NCI-H524 treated with DMSO at 0.1 percent for 48 hours (cell line): ENCODE data around the gene SLC15A5.

Source experiments
- DNase-seq: peaks from one replicate; lab custom pipeline; 2025; lab: John Stamatoyannopoulos, UW

Gene SLC15A5

DNA sequence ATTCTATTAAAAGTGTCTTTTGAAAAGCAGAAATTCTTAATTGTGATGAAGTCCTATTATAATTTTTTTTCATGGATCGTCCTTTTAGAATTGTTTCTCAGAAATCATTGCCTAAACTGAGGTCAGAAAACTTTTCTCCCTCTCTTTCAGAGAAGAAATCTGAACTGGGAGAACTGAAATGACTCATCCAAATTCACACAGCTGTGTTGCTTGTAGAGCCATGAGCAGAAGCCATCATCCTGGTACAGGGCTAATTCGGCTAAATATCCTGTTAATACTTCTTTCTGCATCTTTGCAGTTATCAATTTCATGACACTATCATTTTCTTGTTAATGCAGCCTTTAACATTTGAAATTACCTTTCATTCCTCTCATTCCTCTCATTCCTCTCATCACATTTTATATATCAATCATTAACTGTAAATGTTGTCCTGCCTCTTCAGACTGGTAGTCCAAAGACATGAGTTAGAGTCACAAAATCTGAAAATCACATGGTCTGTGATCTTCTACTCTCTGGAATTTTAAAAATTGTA is 15.5 kb downstream of the SLC15A5 start:
- DNase-seq, result no peak

DNA sequence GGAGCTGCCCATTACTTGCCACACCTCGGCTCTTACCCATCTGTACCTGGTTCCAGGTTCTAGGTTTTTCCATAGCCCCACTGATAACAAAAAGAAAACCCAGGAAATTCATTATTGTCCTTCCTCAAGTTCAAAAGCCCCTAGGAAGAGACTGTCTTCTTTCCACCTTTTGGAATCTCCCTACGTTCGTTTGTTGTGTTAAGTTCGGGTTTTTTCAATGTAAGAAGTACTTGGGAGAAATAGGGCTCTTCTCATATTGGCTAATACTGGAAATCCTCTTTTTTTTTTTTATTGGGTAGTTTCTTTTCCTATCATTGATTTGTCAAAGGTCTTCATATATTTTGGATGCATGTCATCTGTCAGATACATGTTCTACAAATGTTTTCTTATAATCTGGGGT is 17.3 kb downstream of the SLC15A5 start:
- DNase-seq, result no peak

DNA sequence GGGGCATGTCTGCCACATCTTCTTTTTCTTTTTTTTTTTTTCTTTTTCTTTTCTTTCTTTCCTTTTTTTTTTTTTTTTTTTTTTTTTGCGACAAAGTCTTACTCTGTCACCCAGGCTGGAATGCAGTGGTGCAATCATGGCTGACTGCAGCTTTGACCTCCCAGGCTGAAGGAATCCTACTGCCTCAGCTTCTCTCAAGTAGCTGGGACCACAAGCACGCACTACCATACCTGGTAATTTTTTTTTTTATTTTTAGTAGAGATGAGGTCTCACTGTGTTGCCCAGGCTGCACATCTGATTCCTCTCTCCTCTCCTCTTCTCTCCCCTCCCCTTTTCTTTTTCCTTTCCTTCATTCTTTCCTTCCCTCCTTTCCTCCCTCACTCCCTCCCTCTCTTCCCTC is 18.5 kb downstream of the SLC15A5 start:
- no peak for DNase-seq

DNA sequence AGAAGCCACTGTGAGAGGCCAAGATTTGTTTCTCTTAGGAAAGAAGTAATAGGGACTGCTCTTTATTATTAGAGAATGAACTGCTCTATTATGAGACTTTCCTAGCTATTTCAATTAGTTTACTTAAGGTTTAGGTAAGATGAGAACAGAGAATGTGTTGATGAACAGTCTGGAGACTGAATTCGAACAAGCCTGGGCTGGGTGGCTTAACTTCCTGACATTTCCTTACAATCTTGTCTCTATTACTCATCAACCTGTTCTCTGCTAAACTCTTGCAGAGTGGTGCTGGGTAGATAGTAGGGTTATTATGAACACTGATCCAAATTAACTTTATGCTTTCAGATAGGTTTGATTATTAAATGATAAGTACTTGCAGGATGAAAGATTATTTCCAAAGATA is 31.2 kb downstream of the SLC15A5 start:
- no peak for DNase-seq

DNA sequence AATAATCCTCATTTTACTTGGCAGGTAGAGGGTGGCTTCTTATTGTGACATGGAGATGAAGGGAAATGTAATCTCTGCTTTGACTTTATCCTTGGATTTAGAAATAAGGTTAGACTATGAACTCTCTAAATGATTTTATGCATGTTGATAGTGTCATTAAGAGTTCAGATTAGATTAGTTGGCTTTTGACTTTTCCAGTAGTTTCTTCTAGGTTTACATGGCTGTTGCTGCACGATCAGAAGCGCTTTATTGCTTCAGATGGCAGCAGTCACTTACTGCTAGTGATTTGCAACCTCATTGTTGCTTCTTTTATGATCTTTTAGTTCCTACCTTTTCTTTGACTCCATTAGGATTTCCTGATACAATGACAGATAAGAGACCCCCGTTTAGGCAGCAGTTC is 32.3 kb downstream of the SLC15A5 start:
- no peak for DNase-seq

DNA sequence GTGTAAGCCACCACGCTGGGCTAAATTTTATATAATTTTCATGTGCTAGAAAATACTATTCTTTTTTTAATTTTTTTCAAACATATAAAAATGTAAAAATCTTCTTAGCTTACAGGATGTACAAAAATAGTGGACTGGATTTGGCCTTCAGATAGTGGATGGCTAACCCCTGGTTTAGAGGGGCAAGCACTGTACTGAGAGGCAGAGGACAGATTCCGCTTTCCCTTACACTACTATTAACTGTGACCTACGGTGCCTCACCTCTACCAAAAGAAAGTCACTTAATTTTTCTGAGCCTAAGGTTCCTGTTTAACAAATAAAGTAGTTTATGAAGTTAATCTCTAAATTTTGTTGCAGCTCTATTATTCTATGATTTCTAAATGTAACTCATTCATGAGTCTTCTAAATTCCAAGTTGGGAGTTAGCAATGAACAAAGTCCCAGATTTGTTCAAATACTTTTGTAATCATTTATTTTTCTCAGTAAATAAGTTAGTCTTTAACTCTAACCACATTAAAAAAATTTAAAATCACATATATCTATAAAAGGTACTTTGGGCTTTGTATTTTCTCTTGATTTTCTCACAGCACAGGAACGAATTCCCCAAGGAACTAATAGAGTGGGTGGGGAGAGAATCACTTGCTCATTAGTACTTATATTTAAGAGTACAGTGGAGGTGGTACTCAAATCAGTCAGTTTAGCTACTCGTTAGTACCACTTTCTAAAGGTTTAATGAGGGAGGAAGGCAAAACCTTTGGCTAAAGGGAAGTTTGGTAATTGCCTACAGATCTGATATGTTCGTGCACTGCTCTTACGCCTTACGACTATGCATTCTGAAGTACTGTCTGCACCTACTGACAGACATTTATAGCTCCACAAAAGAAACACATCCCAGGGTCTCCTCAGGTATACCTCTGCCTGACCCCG is 33.7 kb downstream of the SLC15A5 start:
- DNase-seq, result no peak

DNA sequence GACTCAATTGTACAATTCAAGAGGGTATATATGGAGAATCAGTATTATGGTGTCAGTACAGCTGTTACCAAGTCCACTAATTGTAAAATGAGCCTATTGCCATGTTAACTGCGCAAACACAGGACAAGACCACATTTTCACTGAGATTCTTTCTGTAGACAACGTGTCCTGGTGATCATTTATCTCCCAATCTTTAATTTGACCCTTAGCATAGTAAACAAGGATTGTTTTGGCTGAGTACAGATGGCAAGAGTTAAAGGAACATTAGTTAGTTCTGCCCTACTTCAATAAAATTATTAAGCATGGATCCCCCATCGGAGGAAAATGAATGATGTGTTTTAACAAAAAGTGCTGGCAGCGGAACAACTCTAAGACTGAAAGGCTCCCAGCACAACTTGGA is 36.1 kb downstream of the SLC15A5 start:
- DNase-seq, result no peak

DNA sequence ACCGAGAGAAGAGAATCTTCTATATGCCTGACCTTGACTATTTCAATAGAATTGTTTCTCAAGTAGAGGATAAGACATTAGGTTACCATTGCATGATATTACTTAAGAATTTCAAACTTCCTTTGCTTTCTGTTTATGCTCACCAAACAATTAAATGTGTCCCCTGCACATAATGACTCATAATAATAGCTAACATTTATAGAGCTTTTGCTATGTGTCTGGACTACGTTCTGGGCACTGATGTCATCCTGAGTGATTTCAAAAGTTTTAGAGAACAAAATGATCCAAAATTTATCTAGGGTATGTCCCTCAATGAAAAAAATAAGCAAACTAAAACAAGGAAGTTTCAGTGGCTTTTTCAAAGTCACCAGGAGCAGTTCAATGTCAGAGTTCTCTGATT is 38.8 kb downstream of the SLC15A5 start:
- DNase-seq, result no peak

DNA sequence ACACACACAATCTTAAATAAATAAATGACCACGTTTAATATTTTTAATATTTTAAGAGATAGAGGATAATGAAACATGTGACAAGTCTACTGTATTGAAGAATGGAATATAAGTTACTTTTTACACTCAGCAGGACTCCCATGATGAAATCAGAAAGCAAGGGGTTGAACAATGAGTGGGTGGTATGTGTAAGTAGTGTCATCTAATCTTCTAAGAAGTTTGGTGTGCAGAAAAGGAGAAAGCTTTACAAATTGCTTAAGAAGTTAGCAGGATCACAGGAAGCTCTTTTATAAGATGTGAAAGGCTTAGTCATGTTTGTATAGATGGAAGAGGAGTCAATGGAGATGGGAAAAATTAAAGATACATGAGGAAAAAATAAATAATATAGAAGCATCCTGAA is 47.8 kb downstream of the SLC15A5 start:
- DNase-seq, result no peak

DNA sequence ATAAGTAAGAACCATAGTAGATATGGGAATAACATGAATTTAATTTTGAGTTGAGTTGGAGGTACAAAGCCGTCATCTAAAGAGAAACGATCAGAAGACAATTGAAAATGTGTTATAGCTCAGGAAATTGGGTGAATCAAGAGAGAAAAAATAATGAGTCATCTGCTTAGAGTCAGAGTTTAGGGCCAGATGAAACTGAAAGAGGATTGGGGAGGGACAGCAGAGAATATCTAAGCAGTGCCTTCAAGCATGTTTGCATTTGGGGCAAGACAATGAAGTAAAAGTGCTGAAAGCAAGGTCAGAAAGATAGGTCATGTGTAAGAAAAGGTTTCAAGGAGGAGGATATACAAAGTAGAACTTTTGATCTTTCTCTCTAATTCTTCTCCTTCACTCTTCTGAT is 49.4 kb downstream of the SLC15A5 start:
- DNase-seq, result no peak

DNA sequence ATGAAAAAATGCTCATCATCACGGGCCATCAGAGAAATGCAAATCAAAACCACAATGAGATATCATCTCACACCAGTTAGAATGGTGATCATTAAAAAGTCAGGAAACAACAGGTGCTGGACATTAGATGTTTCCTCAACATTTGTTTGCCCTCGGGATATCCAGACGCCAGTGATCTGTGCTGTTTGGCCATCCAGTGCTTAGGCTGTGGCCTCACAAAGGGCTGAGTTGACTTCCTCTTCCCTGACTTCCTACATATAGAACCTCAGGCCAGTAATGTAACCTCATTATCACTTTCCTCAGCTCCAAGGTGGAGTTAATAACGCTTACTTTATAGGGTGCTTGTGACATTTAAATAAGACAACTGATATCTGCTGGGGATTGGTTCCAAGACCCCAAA is 51.8 kb downstream of the SLC15A5 start:
- DNase-seq, result no peak

DNA sequence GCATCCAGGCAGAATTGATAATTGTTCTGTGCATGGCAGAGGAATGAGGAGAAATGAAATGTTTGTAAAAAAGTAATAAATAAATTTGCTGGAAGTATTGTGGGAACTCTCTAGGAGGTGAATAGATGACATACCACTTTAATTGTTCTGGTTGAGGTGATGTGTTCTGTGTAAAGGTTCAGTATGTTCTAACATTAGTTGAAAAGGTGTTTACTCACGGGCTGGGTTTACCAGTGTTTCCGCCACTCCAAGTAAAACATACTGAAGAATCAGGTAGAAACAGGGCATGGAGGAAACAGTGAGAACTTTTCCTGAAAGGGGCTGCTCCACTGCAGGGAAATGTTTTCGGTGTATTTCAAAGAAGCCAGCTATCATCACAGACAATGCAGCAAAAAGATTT is 53.3 kb downstream of the SLC15A5 start:
- DNase-seq, result no peak

DNA sequence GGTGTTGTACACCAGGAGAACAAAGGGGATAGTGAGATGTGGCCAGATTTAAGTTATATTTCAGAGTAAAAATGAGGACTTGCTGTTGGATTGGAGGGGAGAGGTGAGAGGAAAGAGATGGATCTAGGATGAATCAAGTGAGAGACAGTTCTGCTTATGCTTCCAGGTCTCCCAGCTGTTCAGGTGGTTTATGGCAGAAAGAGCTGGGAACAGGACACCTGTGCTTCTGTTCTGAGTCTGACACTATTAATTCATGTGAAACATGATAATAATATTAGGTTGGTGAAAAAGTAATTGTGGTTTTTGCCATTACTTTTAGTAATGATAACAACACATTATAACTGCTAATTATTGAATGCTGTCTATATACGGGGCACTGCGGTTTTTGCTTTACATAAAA is 55.7 kb downstream of the SLC15A5 start:
- no peak for DNase-seq

DNA sequence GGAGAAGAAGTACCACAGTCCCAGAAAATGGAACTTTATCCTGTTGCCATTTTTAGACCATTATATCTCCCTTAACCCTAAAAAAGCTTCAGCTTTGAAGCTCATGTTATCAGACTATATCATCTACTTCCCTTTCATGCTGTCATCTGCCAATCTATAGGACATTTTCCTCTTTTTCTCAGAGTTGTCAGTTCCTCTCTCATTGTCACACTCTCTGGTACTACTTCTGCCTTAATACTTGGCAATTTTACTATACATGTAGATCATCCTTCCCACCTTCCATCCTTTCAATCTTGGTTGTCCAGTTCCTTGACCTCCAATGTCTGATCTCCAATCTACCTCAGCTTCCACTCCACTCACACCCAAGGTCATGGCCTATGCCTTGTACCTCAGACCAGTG is 57.4 kb downstream of the SLC15A5 start:
- no peak for DNase-seq

DNA sequence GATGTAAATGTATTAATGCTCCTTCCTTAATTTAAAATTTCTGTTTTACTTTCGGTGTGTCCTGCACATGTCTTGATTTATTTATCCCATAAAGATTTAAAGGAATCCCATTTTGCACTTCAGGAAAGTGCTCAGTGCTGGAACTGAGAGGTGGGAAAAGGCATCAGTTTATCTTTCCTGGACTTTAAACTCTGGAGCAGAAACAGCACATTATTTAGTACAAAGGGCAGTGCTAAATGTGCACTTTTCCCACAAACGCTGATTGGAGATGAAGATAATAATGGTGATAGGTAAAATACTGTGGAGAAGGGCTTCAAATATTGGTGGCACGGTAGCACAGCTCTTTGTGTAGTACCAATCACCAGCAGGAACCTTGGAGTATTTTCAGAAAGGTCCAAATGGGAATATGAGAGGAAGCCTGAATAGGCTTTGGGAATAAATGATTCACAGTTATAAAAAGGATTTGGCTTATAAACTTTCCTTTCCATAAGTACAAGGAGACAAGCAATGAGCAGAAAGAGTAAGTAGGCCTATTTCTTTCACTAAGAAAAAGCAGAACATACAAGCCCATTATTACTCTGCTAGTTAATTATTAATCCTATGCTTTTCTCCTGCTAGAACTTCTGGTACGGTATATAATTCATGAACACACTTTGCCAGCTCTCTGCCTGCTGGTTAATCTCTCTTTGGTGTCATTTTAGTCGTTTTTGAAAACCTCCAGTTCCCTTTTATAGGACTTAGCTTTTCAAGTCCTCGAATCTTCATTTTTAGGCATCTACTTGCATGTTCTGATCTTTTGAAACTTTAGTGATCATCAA is 58.3 kb downstream of the SLC15A5 start:
- no peak for DNase-seq

DNA sequence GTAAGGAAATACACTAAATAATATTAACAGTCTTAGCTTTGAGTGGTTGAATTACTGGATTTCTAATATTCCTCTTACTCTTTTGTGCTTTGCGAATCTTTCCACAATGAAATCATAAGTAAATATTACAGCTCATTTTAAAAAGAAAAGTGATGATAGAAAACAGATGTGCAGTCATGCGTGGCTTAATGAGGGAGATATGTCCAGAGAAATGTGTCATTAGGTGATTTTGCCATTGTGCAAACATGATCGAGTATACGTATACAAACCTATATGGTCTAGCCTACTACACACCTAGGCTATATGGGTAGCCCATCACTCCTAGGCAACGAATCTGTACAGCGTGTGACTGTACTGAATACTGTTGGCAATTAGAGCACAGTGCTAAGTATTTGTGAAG is 59.3 kb downstream of the SLC15A5 start:
- DNase-seq, result no peak

DNA sequence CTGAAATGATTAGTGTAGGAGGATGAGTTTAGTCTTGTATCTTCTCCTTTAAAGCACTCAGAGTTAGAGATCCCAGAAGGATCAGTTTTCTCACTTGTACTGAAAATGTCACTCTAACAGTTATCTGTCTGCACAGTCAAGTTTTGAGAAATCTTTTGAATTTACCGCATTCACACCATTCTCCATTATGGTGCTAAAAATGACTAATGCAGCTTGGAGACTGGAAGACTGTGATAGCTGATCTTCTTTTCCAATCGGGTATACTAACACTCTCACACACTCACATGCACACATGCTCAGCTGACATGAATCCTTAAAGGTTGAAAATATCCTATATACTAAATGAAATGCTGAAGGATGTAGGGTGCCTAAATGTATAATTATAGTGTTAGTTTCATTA is 65.8 kb downstream of the SLC15A5 start:
- DNase-seq, result no peak

DNA sequence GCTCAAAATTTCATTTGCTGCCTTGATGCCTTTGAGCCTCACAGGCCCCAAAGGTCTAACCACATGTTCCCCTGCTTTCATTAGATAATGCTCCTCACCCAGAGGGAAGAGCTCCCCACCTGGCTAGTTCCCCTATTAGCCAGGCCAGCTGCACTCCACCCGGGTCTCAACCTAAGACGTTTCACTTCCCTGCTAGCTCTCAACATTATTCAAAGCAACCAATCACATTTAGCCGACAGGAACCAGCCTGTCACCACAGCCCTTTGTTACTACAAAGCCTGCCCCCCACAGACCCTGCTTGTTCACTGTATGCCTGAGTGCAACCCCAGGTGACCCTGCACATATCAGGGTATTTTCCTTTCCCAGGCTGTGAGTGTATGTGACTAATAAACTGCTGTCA is 78.6 kb downstream of the SLC15A5 start:
- no peak for DNase-seq

DNA sequence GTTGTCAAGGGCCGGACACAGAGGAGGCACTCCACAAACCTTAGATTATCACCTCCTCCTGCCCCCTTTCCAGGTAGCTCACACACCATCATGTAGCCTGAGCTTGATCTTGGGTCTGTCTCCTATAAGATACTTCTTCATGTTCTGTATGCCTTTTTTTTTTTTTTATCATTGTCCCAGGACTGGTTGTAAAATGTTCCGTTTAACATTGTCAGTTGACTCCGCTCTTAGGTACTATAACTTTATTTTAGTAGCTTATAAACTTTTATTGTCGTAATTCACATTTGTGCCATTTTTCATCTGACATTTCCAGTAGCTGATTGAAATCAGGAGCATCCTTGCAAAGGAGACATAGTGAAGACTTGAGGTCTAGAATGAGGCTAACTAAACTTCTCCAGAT is 79.9 kb downstream of the SLC15A5 start:
- no peak for DNase-seq

DNA sequence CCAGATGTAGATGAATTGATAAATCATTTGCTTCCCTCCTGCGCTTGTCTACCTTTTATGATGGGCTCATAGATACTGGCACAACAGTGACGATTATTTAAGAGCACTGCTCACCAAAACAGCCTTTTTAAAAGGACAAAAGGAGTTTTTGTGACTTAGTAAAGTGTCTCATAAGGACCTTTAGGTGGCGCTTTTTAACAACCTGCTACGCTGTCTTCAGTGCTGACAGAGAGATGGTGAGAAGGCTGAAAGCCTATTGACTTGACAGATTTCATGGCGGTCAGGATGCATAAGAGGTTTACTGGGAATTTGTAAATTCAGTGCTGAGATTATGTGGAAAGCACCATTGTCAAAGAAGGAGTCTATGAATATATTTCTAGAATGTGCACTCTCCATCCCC is 87.6 kb downstream of the SLC15A5 start:
- DNase-seq, result no peak

DNA sequence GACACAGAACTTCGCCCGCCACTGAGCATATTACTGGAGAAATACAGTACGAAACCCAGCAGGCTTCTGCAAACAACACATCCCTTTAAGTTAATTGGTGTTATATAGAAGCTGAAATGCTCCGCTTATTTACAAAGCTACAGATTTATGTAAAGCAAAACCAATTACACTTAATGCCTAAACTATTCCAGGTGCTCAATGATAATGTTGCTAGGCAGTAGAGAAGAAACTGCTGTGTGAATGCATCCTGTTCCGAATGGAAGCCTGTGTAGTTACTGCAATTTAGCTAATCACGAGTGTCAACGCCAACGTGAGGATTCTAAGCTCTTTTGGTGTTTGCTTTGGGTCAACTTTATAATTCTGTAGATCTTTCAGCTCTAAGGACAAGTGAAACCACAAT is 89.8 kb downstream of the SLC15A5 start:
- DNase-seq, result no peak

DNA sequence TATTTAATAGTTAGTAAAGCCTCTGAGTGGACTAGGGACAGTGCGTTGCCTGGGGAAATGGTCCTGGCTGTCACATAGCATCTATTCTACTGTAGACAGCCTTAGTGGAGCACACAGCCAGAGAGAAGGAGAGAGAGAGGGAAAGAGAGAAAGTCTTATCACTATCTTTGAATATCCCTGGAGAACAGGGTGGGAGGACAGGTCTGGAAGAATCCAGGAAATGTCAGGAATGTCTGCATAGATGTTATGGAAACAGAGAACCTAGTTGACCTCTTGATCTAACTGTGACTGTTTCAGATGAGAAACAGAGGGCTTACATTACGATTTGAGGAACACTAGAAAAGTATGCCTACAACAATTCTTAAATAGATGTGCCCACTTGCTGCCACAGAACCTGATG is 92.8 kb downstream of the SLC15A5 start:
- no peak for DNase-seq

DNA sequence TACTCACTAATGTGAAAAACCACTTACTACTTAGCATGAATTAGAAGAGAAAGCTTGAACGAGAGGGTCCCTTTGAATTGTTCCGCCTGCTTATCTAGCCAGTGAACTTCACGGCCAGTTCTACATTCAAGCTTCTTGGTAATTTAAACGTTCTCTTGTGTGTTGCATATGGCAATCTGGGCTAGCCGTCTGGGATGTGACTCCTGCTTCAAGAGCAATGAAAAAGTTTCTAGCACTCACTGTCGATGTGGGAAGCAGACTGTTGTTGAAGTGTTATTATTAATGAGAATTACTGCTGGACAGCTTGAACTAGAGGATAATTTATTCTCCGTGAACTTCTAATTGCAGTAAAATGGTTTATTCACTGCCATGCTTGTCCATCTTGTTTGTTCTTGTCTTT is 93.9 kb downstream of the SLC15A5 start:
- DNase-seq, result no peak
